ENCODE results near the gene TRAF2. TPM values are rescaled to one million over a fixed set of nuclear protein-coding genes. Genes with fewer than 3 reads are reported as not detected.

Gene TRAF2
- polyA plus RNA-seq, 2 of the 4 experiments (the other 2 are of a cell fraction), result 23.8 to 39.5 TPM

- no peak for DNase-seq (ENCODE audit: low read depth in 1 of 2, low spot score in 1 of 2)
- POLR2A ChIA-PET, result interaction anchor here (1.7 kb wide), 1 partner anchor 41 kb away, joined by 10 read pairs; no protein-coding TSS in a partner anchor
- CTCF ChIA-PET, result interaction anchor here (0.5 to 2.5 kb wide), 4 partner anchors 59 to 125 kb away, joined by 3 to 11 read pairs (median 4); no protein-coding TSS in a partner anchor
- peaks cover 22% of the 10 kb centered on the region for H3K4me1 ChIP-seq
- no peak for ATAC-seq
- FAIRE-seq, result no peak
- peak overlapping the region; percentile 96 for H3K4me2 ChIP-seq
- peak overlapping the region; percentile 78 for H3K4me3 ChIP-seq
- TF ChIP-seq, protein P1, sequence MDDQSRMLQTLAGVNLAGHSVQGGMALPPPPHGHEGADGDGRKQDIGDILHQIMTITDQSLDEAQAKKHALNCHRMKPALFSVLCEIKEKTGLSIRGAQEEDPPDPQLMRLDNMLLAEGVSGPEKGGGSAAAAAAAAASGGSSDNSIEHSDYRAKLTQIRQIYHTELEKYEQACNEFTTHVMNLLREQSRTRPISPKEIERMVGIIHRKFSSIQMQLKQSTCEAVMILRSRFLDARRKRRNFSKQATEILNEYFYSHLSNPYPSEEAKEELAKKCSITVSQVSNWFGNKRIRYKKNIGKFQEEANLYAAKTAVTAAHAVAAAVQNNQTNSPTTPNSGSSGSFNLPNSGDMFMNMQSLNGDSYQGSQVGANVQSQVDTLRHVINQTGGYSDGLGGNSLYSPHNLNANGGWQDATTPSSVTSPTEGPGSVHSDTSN (IDR thresholded peaks at IDR 0.05), result 0 out of 2 replicates have a peak, but pooled peaks have one; percentile 9
- no peak for TF ChIP-seq CEBPB (IDR thresholded peaks at IDR 0.05)
- no peaks in the 10 kb centered on the region for H3K9me3 ChIP-seq
- peak overlapping the region in 1 of 2 experiments; percentile 98; a peak in 4 of 6 replicates for H3K27ac ChIP-seq
- WGBS (ENCODE audit: missing lambda C conversion rate), result 96% methylated on average over 13 of the region's 16 CpGs
These were observed 56.5 kb downstream of the TRAF2 start for GRCh38 chr9:136942881-136943230.

DNA sequence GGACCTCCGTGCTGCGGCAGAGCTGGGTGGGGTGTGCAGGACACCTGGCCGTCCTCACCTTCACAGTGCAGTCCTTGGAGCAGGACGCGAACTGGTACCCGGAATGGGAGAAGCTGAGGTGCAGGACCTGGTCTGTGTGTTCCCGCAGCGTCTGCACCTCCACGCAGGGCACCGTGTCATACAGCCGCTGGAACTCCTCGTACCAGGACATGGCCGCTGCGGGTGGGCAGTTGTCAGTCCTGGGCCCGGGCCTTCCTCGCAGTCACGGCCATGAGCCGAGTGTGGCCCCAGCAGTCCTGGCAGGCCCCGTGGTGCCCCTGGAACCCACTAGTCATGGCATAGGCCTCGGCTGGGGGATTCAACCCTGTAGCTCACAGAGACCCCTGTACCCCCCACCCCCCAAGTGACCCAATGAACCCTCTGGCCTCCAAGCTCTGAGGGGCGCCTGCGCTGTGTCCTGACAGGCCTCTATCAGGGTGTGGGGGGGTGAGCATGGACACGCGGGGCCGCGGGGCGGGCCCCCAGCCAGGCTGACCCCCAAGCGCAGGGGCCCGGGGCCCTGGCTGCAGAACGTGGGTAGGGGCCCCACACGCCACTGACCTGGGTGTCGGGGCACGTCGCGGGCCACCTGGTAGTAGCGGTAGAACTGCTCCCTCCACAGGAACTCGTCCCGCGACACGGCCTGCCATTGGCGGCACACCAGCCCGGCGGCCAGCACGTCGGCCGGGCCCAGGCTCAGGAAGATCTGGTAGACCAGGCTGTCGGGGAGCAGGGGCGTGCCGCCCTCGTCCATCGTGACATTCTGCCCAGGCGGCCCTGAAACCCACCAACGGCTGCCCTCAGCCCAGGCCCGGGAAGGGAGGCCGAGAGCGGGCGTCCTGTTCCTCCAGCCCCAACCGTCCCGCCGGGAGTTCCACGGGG is 57.2 kb downstream of the TRAF2 start:
- Histone ChIP-seq H3K9me3 (no peaks in the 10 kb centered on the region), H3K27ac (peak overlapping the region; percentile 98 to 99), H3K4me2 (peak overlapping the region; percentile 96), H3K4me1 (peaks cover 29% of the 10 kb centered on the region), H3K4me3 (peak overlapping the region; percentile 78)
- DNase-seq (ENCODE audit: low read depth in 1 of 2, low spot score in 1 of 2), result peak in 1 of 2 experiments; percentile 50
- ChIA-PET CTCF (interaction anchor here (0.8 to 11.3 kb wide), 19 partner anchors 9 to 124 kb away, joined by 3 to 282 read pairs (median 5); partner anchors contain the start of genes ABCA2, AJM1, FUT7 and PTGDS), POLR2A (interaction anchor here (1.7 kb wide), 1 partner anchor 42 kb away, joined by 10 read pairs; no protein-coding TSS in a partner anchor)
- ATAC-seq, result peak; percentile 20 to 34
- WGBS (ENCODE audit: missing lambda C conversion rate), result 27% methylated on average over 13 of the region's 61 CpGs
- no peak for FAIRE-seq
- 0 out of 2 replicates have a peak, but pooled peaks have one; percentile 49 for TF ChIP-seq POLR2AphosphoS2 (conservative IDR thresholded peaks at IDR 0.05; ENCODE audit: low read length)
- TF ChIP-seq, protein P2, sequence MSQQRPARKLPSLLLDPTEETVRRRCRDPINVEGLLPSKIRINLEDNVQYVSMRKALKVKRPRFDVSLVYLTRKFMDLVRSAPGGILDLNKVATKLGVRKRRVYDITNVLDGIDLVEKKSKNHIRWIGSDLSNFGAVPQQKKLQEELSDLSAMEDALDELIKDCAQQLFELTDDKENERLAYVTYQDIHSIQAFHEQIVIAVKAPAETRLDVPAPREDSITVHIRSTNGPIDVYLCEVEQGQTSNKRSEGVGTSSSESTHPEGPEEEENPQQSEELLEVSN (IDR thresholded peaks at IDR 0.05; ENCODE audit: borderline replicate concordance, low read depth), result 0 out of 2 replicates have a peak, but pooled peaks have one; percentile 30
- TF ChIP-seq, protein P3, sequence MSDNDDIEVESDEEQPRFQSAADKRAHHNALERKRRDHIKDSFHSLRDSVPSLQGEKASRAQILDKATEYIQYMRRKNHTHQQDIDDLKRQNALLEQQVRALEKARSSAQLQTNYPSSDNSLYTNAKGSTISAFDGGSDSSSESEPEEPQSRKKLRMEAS (IDR thresholded peaks at IDR 0.05), result peak; percentile 61; the same call in 1 of the 2 replicates
- TF ChIP-seq NPAS2 (CRISPR knock-in tag; IDR thresholded peaks at IDR 0.05; ENCODE audit: borderline replicate concordance), result no peak
- TF ChIP-seq GATA3 (IDR thresholded peaks at IDR 0.05; ENCODE audit: borderline replicate concordance), result peak; percentile 9; the same call in 1 of the 2 replicates
- TF ChIP-seq KDM1A (IDR thresholded peaks at IDR 0.05; ENCODE audit: low read depth), result no peak
- TF ChIP-seq, protein P1 (IDR thresholded peaks at IDR 0.05), result peak; percentile 40; the same call in 1 of the 2 replicates

DNA sequence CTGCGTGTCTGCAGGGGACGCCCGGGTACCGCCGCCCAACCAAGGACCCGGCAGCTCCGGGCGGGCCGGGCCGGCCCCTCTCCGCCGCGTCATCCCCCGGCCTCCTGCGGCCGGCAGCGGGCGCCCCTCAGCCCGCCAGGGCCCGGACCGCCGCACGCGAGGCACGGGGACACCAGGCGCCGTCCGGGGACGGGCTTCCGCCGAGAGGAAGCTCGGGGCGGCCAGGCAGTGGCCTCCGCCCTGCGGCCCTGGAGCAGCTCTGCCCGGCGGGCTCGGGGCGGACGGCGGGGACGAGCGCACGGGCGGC is 57.8 kb downstream of the TRAF2 start:
- peak overlapping the region; percentile 98 to 99 for H3K27ac ChIP-seq

More for the DNA sequence above, 57.8 kb downstream of the TRAF2 start:
- peaks cover 35% of the 10 kb centered on the region for H3K4me1 ChIP-seq
- TF ChIP-seq RNF2 (IDR thresholded peaks at IDR 0.05; ENCODE audit: borderline replicate concordance, low read depth), result no peak
- no peak for TF ChIP-seq POLR2AphosphoS2 (conservative IDR thresholded peaks at IDR 0.05; ENCODE audit: low read length)
- no peak for TF ChIP-seq BHLHE40 (IDR thresholded peaks at IDR 0.05; ENCODE audit: low read depth, low read length)
- no peak for TF ChIP-seq HOXB13 (CRISPR knock-in tag; IDR thresholded peaks at IDR 0.05; ENCODE audit: low read depth)
- no peak for TF ChIP-seq KDM5A (IDR thresholded peaks at IDR 0.05)
- no peak for TF ChIP-seq ZNF302 (CRISPR knock-in tag; IDR thresholded peaks at IDR 0.05)
- no peak for TF ChIP-seq HOXA7 (CRISPR knock-in tag; IDR thresholded peaks at IDR 0.05)
- no peak for TF ChIP-seq HEYL (CRISPR knock-in tag; IDR thresholded peaks at IDR 0.05)
- no peak for TF ChIP-seq ZFP36 (IDR thresholded peaks at IDR 0.05; ENCODE audit: borderline replicate concordance, partially characterized antibody)
- TF ChIP-seq FOXS1 (CRISPR knock-in tag; IDR thresholded peaks at IDR 0.05), result no peak
- CTCF ChIA-PET, result interaction anchor here (0.7 to 11.3 kb wide), 19 partner anchors 9 to 124 kb away, joined by 3 to 282 read pairs (median 5); partner anchors contain the start of genes ABCA2, AJM1, FUT7 and PTGDS
- FAIRE-seq, result no peak
- peak overlapping the region; percentile 78 for H3K4me3 ChIP-seq
- WGBS (ENCODE audit: missing lambda C conversion rate), result no CpG with 5 or more reads among the region's 45 CpGs
- POLR2A ChIA-PET, result interaction anchor here (1.7 kb wide), 1 partner anchor 42 kb away, joined by 10 read pairs; no protein-coding TSS in a partner anchor
- peak in 1 of 2 experiments; percentile 39 for DNase-seq (ENCODE audit: low read depth in 1 of 2, low spot score in 1 of 2)
- H3K9me3 ChIP-seq, result no peaks in the 10 kb centered on the region
- H3K4me2 ChIP-seq, result peak overlapping the region; percentile 96
- peak; percentile 19 to 41 for ATAC-seq
